ENCODE data around the gene OLFML2A. TPM values are rescaled to one million over a fixed set of nuclear protein-coding genes. Genes with fewer than 3 reads are reported as not detected.
"Not testable (repeated sequence)": the region's sequence is repeated elsewhere in the genome, so short reads cannot be mapped to it uniquely, and the experiment has no call there.

OLFML2A gene
- total RNA-seq = 0.35 TPM

DNA sequence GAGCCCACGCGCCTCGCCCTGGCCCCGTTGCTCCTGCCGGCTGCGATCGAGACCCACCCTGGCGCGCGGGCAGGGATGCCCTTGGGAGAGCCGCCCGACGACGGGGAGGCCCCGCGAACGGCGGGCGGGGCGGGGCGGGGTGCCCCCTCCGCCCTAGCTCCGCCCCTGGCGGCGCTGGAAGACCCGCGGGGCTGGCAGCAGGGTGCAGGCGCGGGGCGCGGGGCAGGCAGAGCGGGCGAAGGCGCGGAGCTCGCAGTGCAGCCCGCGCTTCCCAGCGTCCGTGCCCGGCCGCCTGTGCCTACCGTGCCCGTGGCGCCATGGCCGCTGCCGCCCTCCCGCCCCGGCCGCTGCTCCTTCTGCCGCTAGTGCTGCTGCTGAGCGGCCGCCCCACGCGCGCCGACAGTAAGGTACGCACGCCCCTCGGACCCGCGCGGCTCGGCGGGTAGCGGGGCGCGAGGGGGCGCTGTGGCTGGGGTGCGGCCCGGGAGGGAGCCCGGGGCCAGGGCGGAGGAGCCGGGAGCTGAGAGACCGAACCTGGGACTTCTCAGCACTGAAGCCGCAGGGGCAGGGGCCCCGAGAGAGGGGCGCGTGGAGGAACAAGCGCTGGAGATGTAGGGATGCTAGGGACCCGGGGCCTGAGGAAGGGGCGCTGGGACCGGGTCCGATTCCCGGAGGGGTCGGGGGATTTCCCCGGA is at the start of gene OLFML2A:
Gene OLFML2A, plus strand, starts transcription at position 180 of the 695 bp plus-strand sequence. Its CDS starts 138 bp downstream, at position 318.
- peak; percentile 44 for DNase-seq (ENCODE audit: low spot score)

DNA sequence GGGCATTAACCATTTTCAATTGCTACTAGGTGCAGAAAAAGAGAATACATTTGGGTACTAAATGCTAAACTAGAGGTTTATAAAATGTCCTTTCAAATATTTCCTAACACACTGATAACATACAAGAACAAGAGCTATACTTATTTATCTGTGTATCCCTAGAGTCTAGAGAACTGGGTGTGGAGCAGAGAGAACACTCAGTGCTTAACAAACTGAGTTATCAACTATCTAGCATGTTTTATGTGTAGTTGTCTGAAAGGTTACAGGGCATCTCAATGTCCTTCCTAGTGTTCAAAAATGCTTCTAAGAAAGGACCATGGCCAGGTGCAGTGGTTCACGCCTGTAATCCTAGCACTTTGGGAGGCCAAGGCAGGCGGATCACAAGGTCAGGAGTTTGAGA is 46.2 kb upstream of the OLFML2A start:
- ATAC-seq (no peak), DNase-seq (ENCODE audit: low spot score) (no peak)

More for the DNA sequence above, at the start of gene OLFML2A:
- ATAC-seq = peak; percentile 51

DNA sequence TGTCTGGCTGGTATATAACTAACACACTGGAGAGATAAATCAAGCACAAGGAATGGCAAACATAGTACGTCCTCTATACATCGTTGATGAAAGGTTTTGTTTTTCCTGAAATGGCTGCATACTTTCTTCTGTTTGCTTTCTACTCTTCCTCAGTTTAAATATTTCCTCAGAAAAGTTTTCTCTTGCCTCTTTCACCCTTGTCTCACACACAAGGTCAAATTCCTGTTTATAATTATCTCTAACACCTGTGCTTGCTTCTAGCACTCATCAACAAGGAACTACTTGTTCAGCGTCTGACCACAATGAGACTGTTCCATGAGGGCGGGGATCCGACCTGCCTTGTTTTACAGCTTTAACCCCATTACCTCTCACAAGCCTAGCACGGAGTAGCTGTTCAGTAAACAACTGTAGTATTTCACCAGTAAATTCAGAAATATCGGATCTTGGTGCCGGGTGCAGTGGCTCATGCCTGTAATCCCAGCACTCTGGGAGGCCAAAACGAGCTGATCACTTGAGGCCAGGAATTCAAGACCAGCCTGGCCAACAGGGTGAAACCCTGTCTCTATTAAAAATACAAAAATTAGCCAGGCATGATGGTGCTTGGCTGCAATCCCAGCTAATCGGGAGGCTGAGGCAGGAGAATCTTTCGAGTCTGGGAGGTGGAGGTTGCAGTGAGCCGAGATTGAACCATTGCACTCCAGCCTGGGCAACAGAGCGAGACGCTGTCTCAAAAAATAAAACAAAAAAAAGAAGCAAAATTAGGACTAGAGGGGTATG is 42.8 kb upstream of the OLFML2A start:
- no peak for DNase-seq (ENCODE audit: low spot score)

DNA sequence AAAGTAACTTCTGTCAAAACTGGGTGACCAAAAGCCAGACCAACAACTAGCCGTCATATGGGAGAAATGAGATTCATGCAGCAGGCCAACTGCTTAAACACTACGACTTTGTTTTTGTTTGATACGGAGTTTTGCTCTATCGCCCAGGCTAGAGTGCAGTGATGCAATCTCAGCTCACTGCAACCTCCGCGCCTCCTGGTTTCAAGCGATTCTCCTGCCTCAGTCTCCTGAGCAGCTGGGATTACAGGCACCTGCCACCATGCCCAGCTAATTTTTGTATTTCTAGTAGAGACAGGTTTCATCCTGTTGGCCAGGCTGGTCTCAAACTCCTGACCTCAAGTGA is 42.2 kb upstream of the OLFML2A start:
- ATAC-seq; DNase-seq (ENCODE audit: low spot score): not testable (repeated sequence)

More for the DNA sequence above, 42.8 kb upstream of the OLFML2A start:
- no peak for ATAC-seq

DNA sequence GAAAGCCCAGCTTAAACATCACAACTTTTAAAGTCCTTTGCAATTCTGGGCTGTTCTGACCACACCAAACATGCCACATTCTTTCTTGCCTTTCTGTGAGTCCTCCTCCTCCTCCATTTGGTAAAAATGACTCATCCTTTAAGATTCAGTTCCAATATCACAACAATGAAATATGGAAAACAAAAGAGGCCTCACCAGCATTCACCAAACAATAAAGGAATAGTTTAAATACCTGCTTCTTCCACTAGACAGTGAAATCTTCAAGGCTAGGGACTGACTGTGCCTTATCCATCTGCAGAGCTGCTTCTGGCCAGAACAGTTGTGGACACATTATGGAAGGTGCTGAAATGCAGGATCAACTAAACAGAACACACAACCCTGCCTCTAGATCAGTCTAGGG is 41.8 kb upstream of the OLFML2A start:
- ATAC-seq = no peak

DNA sequence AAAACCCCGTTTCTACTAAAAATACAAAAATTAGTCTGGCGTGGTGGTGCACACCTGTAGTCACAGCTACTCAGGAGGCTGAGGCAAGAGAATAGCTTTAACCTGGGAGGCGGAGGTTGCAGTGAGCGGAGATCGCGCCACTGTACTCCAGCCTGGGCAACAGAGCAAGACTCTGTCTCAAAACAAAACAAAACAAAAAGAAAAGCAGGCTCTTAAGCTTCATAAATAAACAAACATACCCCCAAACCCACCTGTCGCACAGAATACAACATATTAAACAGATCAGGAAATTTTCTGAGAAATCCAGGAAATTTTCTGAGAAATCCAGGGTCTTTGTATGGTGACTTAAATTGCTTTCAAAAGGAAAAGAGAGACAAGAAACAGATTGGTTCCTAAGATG is 38.9 kb upstream of the OLFML2A start:
- DNase-seq (ENCODE audit: low spot score); ATAC-seq: not testable (repeated sequence)

More for the DNA sequence above, 41.8 kb upstream of the OLFML2A start:
- no peak for DNase-seq (ENCODE audit: low spot score)

DNA sequence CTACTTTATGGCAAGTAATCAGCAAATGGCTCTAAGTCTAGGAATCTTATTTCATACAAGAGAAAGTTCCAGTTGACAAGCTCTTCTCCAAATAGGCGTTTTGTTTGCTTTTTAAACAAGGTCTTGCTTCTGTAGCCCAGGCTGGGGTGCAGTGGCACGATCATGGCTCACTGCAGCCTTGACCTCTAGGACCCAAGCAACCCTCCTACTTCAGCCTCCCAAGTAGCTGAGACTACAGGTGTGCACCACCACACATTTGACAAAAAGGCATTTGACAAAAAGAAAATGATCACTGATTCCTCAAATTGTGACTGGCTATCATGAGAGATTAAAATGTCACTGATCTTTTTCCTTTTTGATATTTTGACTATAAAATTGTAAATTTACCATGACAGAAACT is 37.6 kb upstream of the OLFML2A start:
- DNase-seq (ENCODE audit: low spot score) (no peak), ATAC-seq (no peak)

DNA sequence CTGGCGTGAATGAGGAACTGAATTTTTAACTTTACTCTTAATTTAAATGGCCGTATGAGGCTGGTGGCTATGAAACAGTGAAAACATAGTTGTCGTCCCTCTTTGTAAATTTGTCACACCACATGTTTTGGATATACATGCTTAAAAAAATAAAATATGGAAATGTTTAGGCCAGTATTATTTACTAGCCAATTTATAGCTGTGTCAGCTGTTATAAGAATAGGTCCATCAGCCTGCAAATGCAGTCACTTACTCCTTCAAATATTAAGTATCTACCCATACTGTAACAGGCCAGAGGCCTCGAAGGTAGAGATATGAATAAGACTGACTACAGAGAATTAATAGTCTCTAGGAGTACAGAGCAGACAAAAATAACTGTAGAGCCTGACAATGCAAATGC is 35.8 kb upstream of the OLFML2A start:
- ATAC-seq (no peak), DNase-seq (ENCODE audit: low spot score) (no peak)

DNA sequence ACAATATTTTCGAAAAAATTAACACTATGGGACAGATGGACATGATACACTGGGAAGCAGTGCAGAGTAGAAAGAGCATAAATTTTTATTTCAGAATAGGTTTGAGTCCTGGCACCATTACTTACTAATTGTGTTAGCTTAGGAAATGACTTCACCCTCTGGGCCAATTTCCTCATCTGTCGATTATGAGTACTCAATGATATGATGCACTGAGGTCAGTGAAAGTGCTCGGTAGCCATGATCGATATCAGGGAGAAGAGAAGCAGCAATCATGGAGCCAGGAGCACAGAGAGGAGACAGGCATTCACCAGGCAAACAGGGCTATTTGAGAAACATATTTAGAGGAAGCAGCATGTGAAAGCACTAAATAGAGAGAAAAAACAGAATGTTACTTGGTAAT is 35.3 kb upstream of the OLFML2A start:
- no peak for ATAC-seq
- no peak for DNase-seq (ENCODE audit: low spot score)

DNA sequence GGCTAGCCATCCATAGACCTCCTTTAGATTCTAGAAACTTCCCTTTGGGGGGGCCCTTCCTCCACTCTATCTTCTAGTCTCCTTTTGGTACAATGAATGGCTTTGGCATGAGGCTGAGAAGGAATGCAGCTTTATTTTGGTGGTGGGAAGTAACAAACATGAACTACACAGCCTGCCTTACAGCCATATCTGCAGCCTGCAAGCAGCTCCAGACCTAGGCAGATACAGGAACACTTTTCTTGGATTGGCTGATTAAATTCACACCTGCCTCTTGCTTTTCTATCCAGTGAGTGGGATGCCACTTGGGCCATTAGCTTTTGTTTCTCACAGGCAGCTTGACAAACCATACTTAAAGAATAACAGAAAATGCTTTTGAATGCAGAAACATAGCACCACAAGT is 34.0 kb upstream of the OLFML2A start:
- no peak for DNase-seq (ENCODE audit: low spot score)
- no peak for ATAC-seq

DNA sequence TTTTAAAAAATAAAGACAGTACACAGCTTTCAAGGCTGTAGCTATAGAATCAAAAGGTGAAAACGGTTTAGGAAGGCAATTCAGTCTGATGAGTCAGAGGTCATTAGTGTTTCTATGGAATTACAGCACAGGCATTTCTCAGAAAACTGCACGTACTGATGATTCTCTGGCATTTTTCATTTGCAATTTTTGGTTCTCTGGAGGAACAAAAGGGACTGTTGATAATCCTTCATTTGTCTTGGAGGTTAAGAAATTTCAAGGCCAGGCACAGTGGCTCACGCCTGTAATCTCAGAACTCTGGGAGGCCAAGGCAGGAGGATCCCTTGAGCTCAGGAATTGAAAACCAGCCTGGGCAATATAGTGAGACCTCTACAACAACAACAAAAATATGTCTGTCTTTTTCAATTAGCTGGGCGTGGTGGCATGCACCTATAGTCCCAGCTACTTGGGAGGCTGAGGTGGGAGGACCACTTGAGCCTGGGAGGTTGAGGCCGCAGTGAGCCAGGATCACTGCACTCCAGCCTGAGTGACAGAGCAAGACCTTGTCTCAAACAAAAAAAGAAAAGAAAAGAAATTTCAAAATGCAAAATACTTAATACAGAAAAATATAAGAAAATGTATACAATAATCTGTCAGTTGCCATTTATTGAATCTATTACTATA is 33.1 kb upstream of the OLFML2A start:
- DNase-seq (ENCODE audit: low spot score) = no peak
- no peak for ATAC-seq

DNA sequence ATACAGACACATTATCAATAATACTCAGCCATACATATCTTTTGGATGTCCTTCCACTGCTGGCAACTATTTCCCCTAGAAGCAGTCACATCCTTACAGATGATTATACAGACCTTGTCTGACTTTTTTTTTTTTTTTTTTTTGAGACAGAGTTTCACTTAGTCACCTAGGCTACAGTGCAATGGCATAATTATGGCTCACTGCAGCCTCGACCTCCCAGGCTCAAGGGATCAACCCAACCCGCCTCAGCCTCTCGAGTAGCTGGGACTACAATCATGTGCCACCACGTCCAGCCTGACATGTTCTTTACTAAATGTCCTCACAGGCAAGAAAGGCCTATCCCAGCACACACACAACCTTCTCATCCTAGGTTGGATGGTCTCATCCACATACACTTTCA is 29.9 kb upstream of the OLFML2A start:
- DNase-seq (ENCODE audit: low spot score) (no peak), ATAC-seq (no peak)

DNA sequence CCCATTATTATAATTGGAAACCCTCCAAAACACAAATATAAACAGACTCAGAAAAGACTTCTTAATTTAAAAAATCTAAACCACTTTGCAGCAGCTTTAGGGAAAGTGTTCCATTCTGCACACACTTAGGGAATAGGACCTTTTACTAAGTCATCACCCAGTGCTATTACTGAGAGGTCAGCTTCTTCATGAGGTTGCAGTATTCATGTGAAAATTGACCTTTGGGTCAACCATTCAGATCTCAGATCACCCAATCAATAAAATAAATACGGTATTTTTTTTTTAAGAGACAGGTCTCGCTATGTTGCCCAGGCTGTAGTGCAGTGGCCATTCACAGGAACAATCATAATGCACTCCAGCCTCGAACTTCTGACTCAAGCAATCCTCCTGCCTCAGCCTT is 27.6 kb upstream of the OLFML2A start:
- DNase-seq (ENCODE audit: low spot score) (no peak), ATAC-seq (peak; percentile 55)

DNA sequence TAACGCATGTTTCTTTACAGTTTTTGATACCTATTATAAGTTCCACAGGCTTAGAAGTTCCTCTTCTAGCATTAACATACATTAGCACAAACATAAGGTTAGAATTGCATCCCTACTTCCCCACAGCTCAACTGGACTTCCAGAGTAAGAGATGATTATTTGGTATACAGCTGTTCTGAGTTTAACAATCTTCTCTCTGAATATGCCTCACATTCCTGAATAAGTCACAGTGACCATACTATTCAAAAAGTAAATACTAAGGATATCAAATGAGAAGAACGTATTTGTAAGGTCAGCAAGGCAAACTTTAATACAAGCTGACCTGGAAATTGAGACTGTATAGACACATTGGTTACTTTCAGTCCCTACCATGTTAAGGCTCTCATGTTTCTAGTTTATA is 27.2 kb upstream of the OLFML2A start:
- no peak for ATAC-seq
- no peak for DNase-seq (ENCODE audit: low spot score)

DNA sequence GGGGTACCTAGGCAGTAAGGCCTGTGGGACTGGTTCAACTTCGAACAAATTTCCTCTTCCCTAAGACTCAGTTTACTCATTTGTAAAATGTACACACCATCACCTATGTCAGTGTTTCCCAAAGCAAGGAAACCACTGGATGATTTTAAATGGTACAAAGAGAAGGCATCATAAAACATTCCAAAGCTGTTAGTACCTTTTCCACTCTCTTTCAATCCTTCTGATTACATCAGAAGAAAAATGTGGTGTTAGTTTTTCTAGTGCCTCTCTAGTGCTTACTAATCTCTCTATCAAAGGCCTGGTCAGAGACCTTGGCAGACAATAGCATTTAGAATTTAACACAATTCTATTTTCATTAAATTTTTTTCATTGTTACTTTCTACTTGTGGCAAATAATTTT is 24.0 kb upstream of the OLFML2A start:
- ATAC-seq = no peak
- DNase-seq (ENCODE audit: low spot score) = no peak

DNA sequence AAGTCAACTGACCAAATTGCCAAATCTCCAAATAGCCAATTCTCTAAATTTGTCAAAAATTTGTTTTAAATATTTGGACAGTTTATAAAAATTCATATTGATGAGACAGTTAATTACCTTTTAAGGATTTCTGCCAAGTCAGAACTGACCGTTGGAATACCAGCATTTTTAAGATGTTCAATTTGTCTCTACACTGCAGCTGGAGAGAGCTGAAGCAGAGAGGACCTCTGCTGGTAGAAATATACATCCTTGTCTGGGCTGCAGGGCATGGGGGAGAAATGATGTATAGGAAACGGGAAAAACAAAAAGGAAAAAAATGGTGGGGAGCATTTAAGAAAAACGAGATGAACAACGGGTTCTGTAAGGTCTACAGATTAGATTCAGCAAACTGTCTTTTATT is 22.6 kb upstream of the OLFML2A start:
- DNase-seq (ENCODE audit: low spot score) = no peak
- peak; percentile 43 for ATAC-seq

DNA sequence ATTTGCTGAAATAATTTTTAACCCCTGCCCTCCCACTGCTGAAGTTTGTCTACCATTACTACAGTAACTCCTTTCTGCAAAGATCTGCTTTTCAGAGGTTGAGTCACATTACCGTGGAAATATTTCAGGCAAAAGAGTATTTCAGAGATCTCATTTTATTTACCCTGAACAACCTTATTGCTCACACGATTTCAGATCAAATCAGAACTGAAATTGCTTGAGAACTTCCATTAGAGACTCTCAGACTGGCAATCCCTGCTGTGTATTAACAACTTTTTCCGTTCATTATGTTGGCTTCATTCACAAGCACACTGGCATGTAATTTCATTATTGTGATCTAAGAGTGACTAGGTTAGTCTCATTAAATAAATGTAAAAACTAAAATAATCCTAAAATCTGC is 21.9 kb upstream of the OLFML2A start:
- ATAC-seq (no peak), DNase-seq (ENCODE audit: low spot score) (no peak)

DNA sequence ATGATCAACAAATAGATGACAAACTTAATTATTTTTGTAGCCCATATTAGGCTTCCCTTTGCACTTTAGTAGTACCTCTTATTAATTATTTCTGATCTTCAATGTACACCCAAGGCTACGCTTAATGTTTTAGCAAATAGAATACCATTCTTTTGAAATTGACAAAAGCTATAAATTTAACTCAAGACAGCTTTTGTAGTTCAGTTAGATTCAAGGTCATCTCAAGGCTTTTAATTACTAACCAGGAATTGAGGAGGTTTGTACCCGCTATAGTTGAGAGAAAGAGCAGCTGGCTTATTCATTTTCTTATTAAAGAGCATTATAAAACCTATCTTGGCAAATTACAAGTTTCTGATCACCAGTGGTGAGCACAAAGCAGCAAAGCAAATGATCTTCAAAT is 20.9 kb upstream of the OLFML2A start:
- ATAC-seq (no peak), DNase-seq (ENCODE audit: low spot score) (no peak)

DNA sequence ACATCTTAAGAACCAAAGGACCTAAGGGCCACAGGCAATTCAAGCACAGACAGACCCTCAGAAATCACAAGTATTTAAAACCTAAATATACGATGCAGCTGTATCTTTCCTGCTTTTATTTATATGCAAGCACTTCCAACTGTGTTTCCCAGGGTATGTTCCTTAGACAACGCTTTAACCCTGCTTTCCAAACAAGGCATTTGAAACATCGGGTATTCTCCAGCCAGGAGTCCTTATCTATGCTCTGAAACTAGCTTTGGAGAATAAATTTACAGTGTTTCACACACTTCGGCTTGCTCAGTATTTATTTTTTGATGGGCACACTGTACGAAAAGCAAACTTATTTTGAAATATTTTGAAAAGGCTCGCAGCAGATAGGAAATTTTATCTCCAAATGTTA is 19.3 kb upstream of the OLFML2A start:
- ATAC-seq = peak; percentile 23
- no peak for DNase-seq (ENCODE audit: low spot score)

DNA sequence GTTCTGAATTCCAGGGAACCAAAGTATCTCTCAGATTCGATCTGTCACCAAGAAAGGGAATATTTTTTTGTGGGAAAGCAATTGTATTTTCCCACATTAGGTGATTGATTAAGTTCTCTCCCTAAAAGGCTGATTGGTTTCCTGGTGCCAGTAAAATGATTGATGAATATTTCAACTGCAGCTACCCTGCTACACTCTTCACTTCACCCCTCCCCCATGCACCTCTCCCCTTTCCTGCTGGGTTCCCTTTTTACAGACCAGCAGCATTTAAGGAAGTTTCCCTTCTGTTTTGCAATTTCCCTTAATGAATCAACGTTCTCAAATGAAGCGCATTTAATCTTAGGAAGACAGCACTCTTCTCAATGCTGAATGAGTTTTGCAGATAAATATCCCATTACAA is 18.9 kb upstream of the OLFML2A start:
- DNase-seq (ENCODE audit: low spot score) (no peak), ATAC-seq (peak; percentile 51)

DNA sequence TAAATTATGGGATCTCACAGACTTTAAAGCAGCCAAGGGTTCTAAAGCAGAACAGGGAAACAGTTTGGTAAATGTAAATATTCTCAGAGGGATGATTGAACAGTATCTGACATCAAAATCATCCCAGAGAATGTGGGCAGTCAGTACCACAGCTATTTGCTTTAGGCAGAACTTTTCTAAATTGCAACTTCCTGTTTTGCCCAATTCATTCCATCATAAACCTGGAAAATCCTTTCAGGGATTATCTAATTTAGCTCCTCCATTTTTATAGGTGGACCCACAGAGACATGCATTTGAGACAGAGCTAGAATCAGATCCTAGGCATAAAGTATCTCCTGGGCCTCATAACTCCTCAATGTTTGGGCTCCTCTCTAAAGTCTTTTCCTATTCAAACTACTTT is 18.2 kb upstream of the OLFML2A start:
- ATAC-seq = no peak

DNA sequence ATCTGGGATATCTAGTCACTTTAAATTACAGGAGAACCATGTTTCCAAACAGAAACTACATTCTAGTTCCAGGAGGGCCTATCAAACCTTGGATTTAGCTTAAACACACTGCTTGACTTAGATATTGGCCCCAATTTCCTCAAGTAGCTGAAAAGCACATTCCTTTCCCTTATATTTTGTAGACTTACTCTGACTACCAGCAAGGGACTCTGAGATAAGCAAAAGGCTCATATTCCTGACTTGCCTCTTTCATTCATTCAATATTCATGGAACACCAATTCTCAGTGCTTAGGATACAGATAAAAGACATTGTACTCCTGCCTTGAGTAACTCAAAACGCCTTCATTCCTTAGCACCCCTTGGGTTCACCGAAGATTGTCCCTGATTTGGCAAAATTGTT is 17.6 kb upstream of the OLFML2A start:
- DNase-seq (ENCODE audit: low spot score) = no peak
- ATAC-seq = no peak

More for the DNA sequence above, 18.2 kb upstream of the OLFML2A start:
- DNase-seq (ENCODE audit: low spot score) = no peak
